ENCODE measurements around the gene NUDT12. TPM values are rescaled to one million over a fixed set of nuclear protein-coding genes. Genes with fewer than 3 reads are reported as not detected.

NUDT12 gene
- total RNA-seq, 1 donor from 2014 or later, result 8.5 TPM

GRCh38 chr5:103600086-103600485 lies 37.5 kb upstream of the NUDT12 start:
- Mint-ChIP-seq H3K4me3 (ENCODE audit: unreplicated experiment) (no peak overlapping the region), H3K36me3 (ENCODE audit: unreplicated experiment) (no peaks in the 10 kb centered on the region), H3K27me3 (ENCODE audit: unreplicated experiment) (no peaks in the 10 kb centered on the region), H3K4me1 (ENCODE audit: unreplicated experiment) (peaks cover 12% of the 10 kb centered on the region), H3K27ac (ENCODE audit: unreplicated experiment) (no peak overlapping the region), H3K9me3 (ENCODE audit: unreplicated experiment) (no peaks in the 10 kb centered on the region)
- TF ChIP-seq CTCF (IDR thresholded peaks at IDR 0.05), result no peak
- DNase-seq (ENCODE audit: extremely low spot score, unreplicated experiment), result no peak

GRCh38 chr5:103598997-103599566 lies 36.5 kb upstream of the NUDT12 start:
- TF ChIP-seq CTCF (IDR thresholded peaks at IDR 0.05), result no peak
- Mint-ChIP-seq H3K4me3 (ENCODE audit: unreplicated experiment) (no peak overlapping the region), H3K9me3 (ENCODE audit: unreplicated experiment) (no peaks in the 10 kb centered on the region), H3K27ac (ENCODE audit: unreplicated experiment) (no peak overlapping the region), H3K4me1 (ENCODE audit: unreplicated experiment) (peaks cover 12% of the 10 kb centered on the region), H3K36me3 (ENCODE audit: unreplicated experiment) (no peaks in the 10 kb centered on the region), H3K27me3 (ENCODE audit: unreplicated experiment) (no peaks in the 10 kb centered on the region)
- DNase-seq (ENCODE audit: extremely low spot score, unreplicated experiment), result no peak

- no peaks in the 10 kb centered on the region for H3K36me3 Mint-ChIP-seq (ENCODE audit: unreplicated experiment)
Observed at GRCh38 chr5:103590221-103590620, 27.6 kb upstream of the NUDT12 start.

GRCh38 chr5:103589776-103590175 lies 27.2 kb upstream of the NUDT12 start:
- H3K36me3 Mint-ChIP-seq (ENCODE audit: unreplicated experiment), result no peaks in the 10 kb centered on the region
- H3K9me3 Mint-ChIP-seq (ENCODE audit: unreplicated experiment), result no peaks in the 10 kb centered on the region
- H3K4me3 Mint-ChIP-seq (ENCODE audit: unreplicated experiment), result no peak overlapping the region
- no peak for TF ChIP-seq CTCF (IDR thresholded peaks at IDR 0.05)
- DNase-seq (ENCODE audit: extremely low spot score, unreplicated experiment), result no peak
- H3K27ac Mint-ChIP-seq (ENCODE audit: unreplicated experiment), result no peak overlapping the region
- no peaks in the 10 kb centered on the region for H3K27me3 Mint-ChIP-seq (ENCODE audit: unreplicated experiment)
- peaks cover 9% of the 10 kb centered on the region for H3K4me1 Mint-ChIP-seq (ENCODE audit: unreplicated experiment)

More at GRCh38 chr5:103590221-103590620, 27.6 kb upstream of the NUDT12 start:
- no peak for TF ChIP-seq CTCF (IDR thresholded peaks at IDR 0.05)
- no peaks in the 10 kb centered on the region for H3K27me3 Mint-ChIP-seq (ENCODE audit: unreplicated experiment)
- no peak overlapping the region for H3K4me3 Mint-ChIP-seq (ENCODE audit: unreplicated experiment)
- no peak overlapping the region for H3K27ac Mint-ChIP-seq (ENCODE audit: unreplicated experiment)
- DNase-seq (ENCODE audit: extremely low spot score, unreplicated experiment), result no peak
- H3K4me1 Mint-ChIP-seq (ENCODE audit: unreplicated experiment), result peaks cover 9% of the 10 kb centered on the region
- no peaks in the 10 kb centered on the region for H3K9me3 Mint-ChIP-seq (ENCODE audit: unreplicated experiment)

- H3K27ac Mint-ChIP-seq (ENCODE audit: unreplicated experiment), result no peak overlapping the region
- no peak for TF ChIP-seq CTCF (IDR thresholded peaks at IDR 0.05)
- no peak for DNase-seq (ENCODE audit: extremely low spot score, unreplicated experiment)
- H3K27me3 Mint-ChIP-seq (ENCODE audit: unreplicated experiment), result no peaks in the 10 kb centered on the region
- H3K36me3 Mint-ChIP-seq (ENCODE audit: unreplicated experiment), result no peaks in the 10 kb centered on the region
- no peaks in the 10 kb centered on the region for H3K9me3 Mint-ChIP-seq (ENCODE audit: unreplicated experiment)
- H3K4me3 Mint-ChIP-seq (ENCODE audit: unreplicated experiment), result no peak overlapping the region
- H3K4me1 Mint-ChIP-seq (ENCODE audit: unreplicated experiment), result peaks cover 9% of the 10 kb centered on the region
Observed at GRCh38 chr5:103589357-103589756, 26.8 kb upstream of the NUDT12 start.

All from osteocyte (in vitro differentiated cells).